ENCODE measurements around the gene GPRC5A. TPM values are rescaled to one million over a fixed set of nuclear protein-coding genes. Genes with fewer than 3 reads are reported as not detected.

Gene GPRC5A
- total and polyA plus RNA-seq, 9 donors: 6.5 to 71.5 (median 37.9) TPM

DNA sequence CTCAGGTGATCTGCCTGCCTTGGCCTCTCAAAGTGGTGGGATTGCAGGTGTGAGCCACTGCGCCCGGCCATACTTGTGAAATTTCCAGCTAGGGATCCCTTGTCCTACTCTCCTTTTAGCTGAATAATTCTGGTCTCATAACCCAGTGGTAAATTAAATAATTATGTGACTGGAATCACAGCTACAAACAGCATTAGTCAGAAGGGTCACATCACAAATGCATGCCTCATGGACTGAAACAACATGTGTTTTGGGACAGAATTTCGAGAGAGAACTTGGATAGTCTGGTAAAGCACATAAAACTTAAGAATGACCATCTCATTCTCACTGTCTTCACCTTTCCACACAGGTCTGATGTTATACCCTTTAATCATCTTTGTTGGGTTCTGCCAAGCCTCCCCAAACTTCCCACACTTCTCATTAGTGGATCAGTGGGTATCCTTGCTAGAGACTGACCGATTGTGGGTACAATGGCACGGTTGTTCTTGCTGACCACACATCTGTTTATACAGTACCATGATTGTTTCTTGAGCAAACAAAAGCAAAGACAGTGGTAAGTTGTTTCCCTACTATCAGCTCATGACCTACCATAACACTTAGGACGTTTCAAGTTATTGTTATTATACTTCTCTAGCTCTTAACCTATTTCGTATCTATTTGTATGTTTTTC, 55.5 kb downstream of the GPRC5A start:
- no peak for DNase-seq
- Histone ChIP-seq H3K9me3 (no peaks in the 10 kb centered on the region), H3K27ac (no peak overlapping the region), H3K4me3 (no peak overlapping the region), H3K4me1 (ENCODE audit: insufficient read depth) (no peaks in the 10 kb centered on the region), H3K36me3 (no peaks in the 10 kb centered on the region), H3K27me3 (no peaks in the 10 kb centered on the region)
- intact Hi-C loops (cut with DNase I): no loop called here
- no peak for TF ChIP-seq EP300 (IDR thresholded peaks at IDR 0.05)
- TF ChIP-seq POLR2A (IDR thresholded peaks at IDR 0.05): no peak
- TF ChIP-seq, protein P1, sequence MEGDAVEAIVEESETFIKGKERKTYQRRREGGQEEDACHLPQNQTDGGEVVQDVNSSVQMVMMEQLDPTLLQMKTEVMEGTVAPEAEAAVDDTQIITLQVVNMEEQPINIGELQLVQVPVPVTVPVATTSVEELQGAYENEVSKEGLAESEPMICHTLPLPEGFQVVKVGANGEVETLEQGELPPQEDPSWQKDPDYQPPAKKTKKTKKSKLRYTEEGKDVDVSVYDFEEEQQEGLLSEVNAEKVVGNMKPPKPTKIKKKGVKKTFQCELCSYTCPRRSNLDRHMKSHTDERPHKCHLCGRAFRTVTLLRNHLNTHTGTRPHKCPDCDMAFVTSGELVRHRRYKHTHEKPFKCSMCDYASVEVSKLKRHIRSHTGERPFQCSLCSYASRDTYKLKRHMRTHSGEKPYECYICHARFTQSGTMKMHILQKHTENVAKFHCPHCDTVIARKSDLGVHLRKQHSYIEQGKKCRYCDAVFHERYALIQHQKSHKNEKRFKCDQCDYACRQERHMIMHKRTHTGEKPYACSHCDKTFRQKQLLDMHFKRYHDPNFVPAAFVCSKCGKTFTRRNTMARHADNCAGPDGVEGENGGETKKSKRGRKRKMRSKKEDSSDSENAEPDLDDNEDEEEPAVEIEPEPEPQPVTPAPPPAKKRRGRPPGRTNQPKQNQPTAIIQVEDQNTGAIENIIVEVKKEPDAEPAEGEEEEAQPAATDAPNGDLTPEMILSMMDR (IDR thresholded peaks at IDR 0.05): no peak
- WGBS, 3 donors: 86 to 88% (median 88%) methylated on average over 7 of the region's 7 CpGs

DNA sequence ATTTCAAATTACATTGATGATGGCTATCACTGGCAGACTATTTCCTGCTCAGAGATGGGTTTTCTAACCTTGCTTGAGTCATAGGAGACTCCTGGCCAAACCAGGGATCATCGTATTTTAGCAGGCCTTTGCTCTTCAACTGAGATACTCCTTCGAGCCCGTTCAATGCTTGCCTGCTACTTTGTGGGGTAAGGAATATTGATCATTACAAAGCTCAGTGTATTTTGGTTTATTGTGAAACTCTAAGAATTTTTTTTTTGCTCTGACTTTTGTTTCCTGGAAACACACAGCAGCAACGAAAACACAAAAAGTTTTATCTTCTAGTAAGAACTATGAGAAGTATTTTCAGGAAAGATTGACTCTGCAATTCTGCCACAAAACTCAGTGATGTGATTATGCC, 56.5 kb downstream of the GPRC5A start:
- intact Hi-C loops (cut with DNase I): no loop called here
- Histone ChIP-seq H3K27ac (no peak overlapping the region), H3K27me3 (no peaks in the 10 kb centered on the region), H3K4me1 (ENCODE audit: insufficient read depth) (no peaks in the 10 kb centered on the region), H3K36me3 (no peaks in the 10 kb centered on the region), H3K9me3 (no peaks in the 10 kb centered on the region), H3K4me3 (no peak overlapping the region)
- WGBS, 3 donors: 65 to 79% (median 72%) methylated on average over 4 of the region's 4 CpGs
- TF ChIP-seq EP300 (IDR thresholded peaks at IDR 0.05): no peak
- no peak for TF ChIP-seq POLR2A (IDR thresholded peaks at IDR 0.05)
- TF ChIP-seq, protein P1 (IDR thresholded peaks at IDR 0.05): no peak
- no peak for DNase-seq

DNA sequence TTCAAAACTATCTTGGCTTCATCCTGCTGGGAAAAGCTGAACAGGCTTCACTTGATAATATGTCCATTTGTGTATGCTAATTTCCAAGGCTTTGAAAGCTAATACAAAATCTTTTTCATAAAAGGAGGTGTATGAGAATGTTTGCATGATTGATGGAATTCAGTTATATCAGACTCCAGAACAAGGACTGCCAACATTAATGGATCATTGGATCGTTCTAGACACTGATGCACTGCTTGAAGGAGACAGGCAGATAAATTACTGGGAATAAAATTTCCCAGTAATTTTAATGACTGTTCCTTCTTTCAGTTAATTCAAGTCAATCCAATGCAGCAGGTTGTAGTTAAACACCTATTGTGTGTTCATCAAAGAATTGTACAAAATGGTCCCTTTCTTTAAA, 60.1 kb downstream of the GPRC5A start:
- DNase-seq: no peak
- Histone ChIP-seq H3K36me3 (no peaks in the 10 kb centered on the region), H3K9me3 (no peaks in the 10 kb centered on the region), H3K4me3 (no peak overlapping the region), H3K27me3 (no peaks in the 10 kb centered on the region), H3K27ac (no peak overlapping the region), H3K4me1 (ENCODE audit: insufficient read depth) (no peaks in the 10 kb centered on the region)
- intact Hi-C loops (cut with DNase I): no loop called here
- 88 to 100% (median 98%) methylated on average over 1 of the region's 1 CpG for WGBS, 3 donors
- no peak for TF ChIP-seq POLR2A (IDR thresholded peaks at IDR 0.05)
- TF ChIP-seq EP300 (IDR thresholded peaks at IDR 0.05): no peak
- TF ChIP-seq, protein P1 (IDR thresholded peaks at IDR 0.05): no peak

DNA sequence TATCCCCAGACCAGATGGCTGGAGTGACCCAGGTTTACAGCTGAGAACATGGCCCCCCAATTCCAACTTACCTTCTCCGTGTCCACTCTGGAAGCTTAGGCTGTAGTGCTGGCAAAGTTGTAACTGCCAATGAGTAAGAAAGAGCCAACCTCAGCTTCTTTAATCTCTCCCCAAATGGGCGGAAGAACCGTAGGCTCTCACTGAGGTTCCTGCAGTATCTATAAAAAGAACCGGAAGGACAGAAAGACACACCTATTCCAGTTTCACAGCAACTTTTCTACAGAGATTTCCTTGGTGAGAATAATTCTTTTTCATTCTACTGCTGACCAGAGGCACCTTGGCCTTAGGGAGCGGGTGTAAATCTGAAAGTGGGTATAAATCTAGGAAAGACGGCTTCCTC, 60.7 kb downstream of the GPRC5A start, which contains the start of gene GPRC5D:
Gene GPRC5D, minus strand, starts transcription at position 135 of the 400 bp plus-strand sequence. CDS start 1,786 bp downstream, outside the sequence.
- DNase-seq: no peak
- no peak within 1 kb of the TSS for H3K4me3 ChIP-seq

More for the DNA sequence above, 60.7 kb downstream of the GPRC5A start, which contains the start of gene GPRC5D:
- 95 to 97% (median 95%) methylated on average over 6 of the region's 6 CpGs for WGBS, 3 donors
- TF ChIP-seq, protein P1 (IDR thresholded peaks at IDR 0.05): no peak
- TF ChIP-seq EP300 (IDR thresholded peaks at IDR 0.05): no peak
- no peak for TF ChIP-seq POLR2A (IDR thresholded peaks at IDR 0.05)
- H3K9me3 ChIP-seq: no peaks in the 10 kb centered on the region
- intact Hi-C loops (cut with DNase I): no loop called here
- H3K27ac ChIP-seq: no peak within 1 kb of the TSS
- H3K36me3 ChIP-seq: no peaks in the 10 kb centered on the region
- H3K27me3 ChIP-seq: no peaks in the 10 kb centered on the region
- H3K4me1 ChIP-seq (ENCODE audit: insufficient read depth): no peaks in the 10 kb centered on the region
